IPS-15b (cell line): ENCODE measurements around the gene FHOD3.
"Not testable (repeated sequence)": the region's sequence is repeated elsewhere in the genome, so short reads cannot be mapped to it uniquely, and the experiment has no call there.

ENCODE experiments used
- H3K27me3 ChIP-seq: one replicate; pipeline ENCODE4 v1.6.1; 2013; ENCODE audit warnings: low read length; ENCODE audit not compliant: control insufficient read depth, insufficient read depth
- H3K36me3 ChIP-seq: one replicate; pipeline ENCODE4 v1.6.1; 2013; ENCODE audit warnings: low read length; ENCODE audit not compliant: control insufficient read depth, insufficient read depth
- H3K4me1 ChIP-seq: one replicate; pipeline ENCODE4 v1.6.1; 2013; ENCODE audit warnings: mild to moderate bottlenecking, low read length; ENCODE audit not compliant: control insufficient read depth, insufficient read depth
- H3K4me3 ChIP-seq: one replicate; pipeline ENCODE4 v1.5.1; 2013; ENCODE audit warnings: low read depth, low read length
- H3K9ac ChIP-seq: one replicate; pipeline ENCODE4 v1.6.1; 2013; ENCODE audit warnings: low read depth, mild to moderate bottlenecking, low read length
- H3K9me3 ChIP-seq: one replicate; pipeline ENCODE4 v1.6.1; 2013; ENCODE audit warnings: mild to moderate bottlenecking, low read length; ENCODE audit not compliant: control insufficient read depth, insufficient read depth

The FHOD3 gene

DNA sequence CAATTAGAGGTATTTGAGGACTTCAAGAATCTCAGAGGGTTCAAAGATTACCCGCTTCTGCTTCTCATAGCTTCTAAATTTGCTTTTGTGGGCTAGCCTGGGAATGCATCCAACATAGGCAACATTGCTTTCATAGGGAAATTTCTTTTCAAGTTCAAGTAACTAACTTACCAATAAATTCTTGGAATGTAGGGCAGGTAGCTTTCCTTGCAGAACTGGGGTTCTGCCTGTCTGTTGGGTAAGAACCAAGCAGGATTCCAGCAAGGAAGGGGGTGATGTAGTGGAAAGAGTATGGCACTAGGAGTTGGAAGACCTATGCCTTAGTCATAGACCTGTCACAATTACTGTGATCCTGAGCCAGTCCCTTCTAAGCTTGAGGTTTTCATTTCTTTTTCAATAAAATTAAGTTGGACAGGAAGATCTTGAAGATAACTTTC, 164.1 kb downstream of the FHOD3 start:
- Histone ChIP-seq H3K9me3 (no peaks in the 10 kb centered on the region), H3K36me3 (no peaks in the 10 kb centered on the region), H3K4me3 (no peak overlapping the region), H3K27me3 (no peaks in the 10 kb centered on the region), H3K9ac (no peak overlapping the region), H3K4me1 (peaks cover 15% of the 10 kb centered on the region)

DNA sequence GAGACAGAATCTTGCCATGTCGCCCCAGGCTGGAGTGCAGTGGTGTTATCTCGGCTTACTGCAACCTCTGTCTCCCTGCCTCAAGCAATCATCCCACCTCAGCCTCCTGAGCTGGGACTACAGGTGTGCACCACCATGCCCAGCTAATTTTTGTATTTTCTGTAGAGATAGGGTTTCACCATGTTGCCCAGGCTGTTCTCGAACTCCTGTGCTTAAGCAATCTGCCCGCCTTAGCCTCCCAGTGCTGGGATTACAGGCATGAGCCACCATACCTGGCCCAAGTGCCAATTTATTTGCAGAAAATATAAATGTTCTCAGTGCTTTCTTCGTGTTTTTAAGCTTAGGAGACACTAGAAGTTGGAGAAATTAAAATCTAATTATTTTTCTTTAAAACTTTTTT, 166.0 kb downstream of the FHOD3 start:
- not testable (repeated sequence) for H3K36me3 ChIP-seq, H3K27me3 ChIP-seq, H3K9me3 ChIP-seq, H3K4me3 ChIP-seq, H3K9ac ChIP-seq
- peaks cover 17% of the 10 kb centered on the region for H3K4me1 ChIP-seq

DNA sequence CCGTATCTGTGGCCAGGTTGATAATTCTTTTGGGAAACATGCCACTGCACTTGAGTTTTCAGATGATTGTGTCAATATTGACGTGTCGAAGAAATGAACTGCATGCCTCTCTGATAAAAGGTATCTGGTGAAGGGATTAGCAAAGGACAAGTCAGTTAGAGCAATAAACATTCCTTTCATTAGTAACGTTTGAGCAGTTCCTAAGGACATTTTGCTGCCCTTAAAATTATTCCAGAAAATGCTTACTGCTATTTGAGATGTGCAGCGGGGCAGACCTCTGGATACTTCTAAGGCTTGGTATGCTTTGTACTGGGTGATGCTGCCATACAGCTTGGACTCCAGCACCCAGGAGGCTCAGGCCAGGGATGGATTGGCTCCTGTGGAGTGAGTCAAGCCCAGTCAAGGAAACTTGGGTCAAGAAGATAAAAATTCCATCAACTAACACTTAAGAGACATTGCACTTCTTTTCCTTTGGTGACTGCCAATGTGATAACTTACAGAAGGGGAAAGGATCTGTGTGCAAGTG, 166.7 kb downstream of the FHOD3 start:
- Histone ChIP-seq H3K36me3 (no peaks in the 10 kb centered on the region), H3K27me3 (no peaks in the 10 kb centered on the region), H3K9me3 (no peaks in the 10 kb centered on the region), H3K4me1 (peaks cover 17% of the 10 kb centered on the region), H3K4me3 (no peak overlapping the region), H3K9ac (no peak overlapping the region)

DNA sequence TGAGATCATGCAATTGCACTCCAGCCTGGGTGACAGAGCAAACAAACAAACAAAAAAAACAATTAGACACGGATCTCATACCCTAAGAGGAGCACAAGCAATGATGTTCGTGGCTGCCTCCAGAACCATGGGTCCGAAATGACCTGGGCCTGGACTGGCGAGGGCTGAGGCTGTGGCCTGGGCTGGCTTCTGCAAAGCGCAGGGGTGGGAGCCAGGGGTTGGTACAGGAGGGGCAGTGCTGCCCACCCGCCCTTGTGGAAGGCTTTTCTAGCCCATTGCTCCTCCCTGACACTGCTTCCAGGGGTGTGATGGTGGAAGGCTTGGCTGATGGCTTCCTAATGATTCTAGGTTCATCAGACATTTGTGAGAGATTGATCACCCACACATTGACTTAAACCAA, 167.8 kb downstream of the FHOD3 start:
- no peaks in the 10 kb centered on the region for H3K9me3 ChIP-seq
- no peaks in the 10 kb centered on the region for H3K36me3 ChIP-seq
- no peaks in the 10 kb centered on the region for H3K27me3 ChIP-seq
- no peak overlapping the region for H3K4me3 ChIP-seq
- no peak overlapping the region for H3K9ac ChIP-seq
- H3K4me1 ChIP-seq: peaks cover 17% of the 10 kb centered on the region

DNA sequence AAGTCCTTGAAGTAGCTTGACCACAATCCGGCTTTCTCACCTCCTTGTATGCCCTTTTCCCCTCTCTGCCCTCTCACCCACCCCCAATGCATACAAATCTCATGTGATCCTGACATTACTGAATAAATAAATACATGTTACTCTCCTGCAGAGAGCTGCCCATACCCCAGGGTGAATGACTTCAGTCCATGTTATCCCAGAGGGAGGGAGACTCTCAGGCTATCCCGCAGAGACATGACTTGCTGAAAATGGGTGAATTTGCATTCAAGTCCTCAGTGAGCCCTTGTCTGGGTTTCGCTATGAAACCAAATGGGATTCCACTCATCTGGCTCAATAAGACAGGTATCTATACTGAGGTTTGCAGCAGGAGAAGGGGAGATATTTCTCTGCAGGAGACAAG, 168.5 kb downstream of the FHOD3 start:
- H3K27me3 ChIP-seq: no peaks in the 10 kb centered on the region
- H3K4me1 ChIP-seq: peaks cover 15% of the 10 kb centered on the region
- H3K9ac ChIP-seq: no peak overlapping the region
- no peak overlapping the region for H3K4me3 ChIP-seq
- no peaks in the 10 kb centered on the region for H3K36me3 ChIP-seq
- H3K9me3 ChIP-seq: no peaks in the 10 kb centered on the region

DNA sequence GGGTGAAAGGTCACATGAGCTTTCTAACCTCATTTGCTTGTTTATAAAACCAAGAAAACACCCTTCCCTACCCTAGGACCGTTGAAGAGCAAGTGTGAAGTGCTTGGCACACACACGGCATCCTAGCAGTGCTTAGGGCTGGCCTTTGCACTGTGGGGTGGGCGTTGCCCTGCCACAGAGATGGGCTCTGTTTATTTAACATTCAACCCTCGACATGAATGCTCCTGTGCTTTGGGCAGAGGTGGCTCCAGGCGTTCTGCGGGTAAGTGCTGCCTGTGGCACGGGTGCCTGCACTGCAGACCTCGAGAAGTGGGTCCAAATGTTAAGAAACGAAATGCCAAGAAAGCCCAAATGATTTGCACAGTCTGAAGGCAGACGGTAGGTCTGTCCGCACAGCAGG, 170.1 kb downstream of the FHOD3 start:
- Histone ChIP-seq H3K9me3 (no peaks in the 10 kb centered on the region), H3K4me1 (peaks cover 7% of the 10 kb centered on the region), H3K36me3 (no peaks in the 10 kb centered on the region)

DNA sequence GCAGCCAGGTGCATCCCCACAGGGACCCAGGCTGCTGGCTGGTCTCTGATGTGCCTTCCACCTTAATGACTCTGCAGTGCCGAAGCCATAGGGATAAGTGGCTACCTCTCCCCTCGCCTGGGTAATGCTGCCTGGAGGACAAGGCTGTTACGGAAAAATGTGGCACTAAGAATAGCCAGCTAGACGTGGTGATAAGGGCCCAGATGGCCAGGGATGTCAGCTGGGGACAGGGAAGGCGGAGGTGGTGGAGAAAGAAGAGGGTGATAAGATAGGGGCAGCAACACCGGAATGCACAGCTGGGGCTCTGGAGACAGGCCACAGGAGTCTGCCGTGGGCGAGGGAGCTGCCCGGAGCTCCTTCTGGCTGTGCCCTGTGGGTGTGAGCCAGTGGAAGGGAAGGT, 170.6 kb downstream of the FHOD3 start:
- H3K36me3 ChIP-seq: no peaks in the 10 kb centered on the region
- H3K4me1 ChIP-seq: peaks cover 7% of the 10 kb centered on the region
- no peak overlapping the region for H3K9ac ChIP-seq
- H3K9me3 ChIP-seq: no peaks in the 10 kb centered on the region
- no peak overlapping the region for H3K4me3 ChIP-seq
- H3K27me3 ChIP-seq: no peaks in the 10 kb centered on the region

More for the DNA sequence above, 170.1 kb downstream of the FHOD3 start:
- Histone ChIP-seq H3K27me3 (no peaks in the 10 kb centered on the region), H3K4me3 (no peak overlapping the region), H3K9ac (no peak overlapping the region)

DNA sequence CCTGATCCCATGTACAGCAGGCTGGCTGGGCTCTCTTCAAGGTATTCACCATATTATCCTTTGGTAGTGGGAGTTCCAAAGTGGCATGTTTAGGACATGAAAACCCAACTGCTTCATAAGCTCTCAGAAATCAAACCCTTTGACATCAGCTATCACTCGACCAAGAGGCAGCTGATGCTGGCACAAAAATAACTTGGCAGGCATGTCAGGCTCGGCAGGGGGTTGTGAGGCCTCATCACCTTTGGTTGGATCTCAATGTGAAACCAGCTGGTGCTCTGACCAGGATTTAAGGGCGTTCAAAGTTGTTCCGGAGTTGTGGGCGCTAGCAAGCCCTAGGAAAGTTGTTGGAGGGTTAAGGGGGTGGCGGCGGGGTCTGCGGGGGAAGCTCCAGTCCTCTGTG, 171.9 kb downstream of the FHOD3 start:
- H3K36me3 ChIP-seq: no peaks in the 10 kb centered on the region
- H3K9me3 ChIP-seq: no peaks in the 10 kb centered on the region
- no peaks in the 10 kb centered on the region for H3K27me3 ChIP-seq
- peaks cover 7% of the 10 kb centered on the region for H3K4me1 ChIP-seq
- H3K9ac ChIP-seq: no peak overlapping the region
- no peak overlapping the region for H3K4me3 ChIP-seq

DNA sequence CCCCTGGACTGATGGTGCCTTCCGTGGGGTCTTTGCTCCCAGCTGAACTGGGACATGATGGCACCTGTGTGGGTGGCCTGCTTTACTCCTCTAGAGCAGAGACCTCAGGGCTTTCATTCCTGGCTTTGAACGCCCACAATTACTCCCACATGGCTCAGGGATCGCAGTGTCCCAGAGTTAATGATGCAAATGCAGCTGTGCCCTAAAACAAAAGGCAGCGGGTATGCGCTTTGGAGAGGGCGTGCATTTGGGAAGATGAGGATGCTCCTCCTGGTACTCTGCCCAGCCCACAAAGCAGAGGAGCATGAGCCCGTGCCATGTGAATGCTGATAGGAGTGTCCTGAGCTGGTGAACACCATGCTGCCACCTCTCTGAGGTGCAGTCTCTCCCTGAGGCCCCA, 173.4 kb downstream of the FHOD3 start:
- Histone ChIP-seq H3K36me3 (no peaks in the 10 kb centered on the region), H3K27me3 (no peaks in the 10 kb centered on the region), H3K4me3 (no peak overlapping the region), H3K9me3 (no peaks in the 10 kb centered on the region), H3K9ac (no peak overlapping the region), H3K4me1 (peaks cover 7% of the 10 kb centered on the region)

DNA sequence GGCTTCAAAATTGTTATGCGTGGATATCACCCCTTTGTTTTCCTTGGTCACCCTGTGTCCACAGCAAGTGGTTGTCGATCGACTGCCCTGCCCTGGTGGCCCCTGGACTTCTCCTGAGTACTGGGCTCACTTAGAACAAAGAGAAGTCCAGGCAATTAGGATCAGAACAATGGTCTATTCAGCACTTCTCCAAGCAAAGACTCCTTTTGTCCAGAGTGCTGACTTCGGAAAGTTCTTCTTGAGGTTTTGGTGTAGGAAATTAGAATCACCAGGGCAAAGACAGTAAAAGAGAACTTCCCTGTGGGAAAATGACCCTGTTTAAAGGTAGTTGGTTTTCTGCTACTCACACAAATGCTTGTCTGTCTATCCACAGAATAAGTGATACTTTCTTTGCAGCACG, 173.9 kb downstream of the FHOD3 start:
- Histone ChIP-seq H3K27me3 (no peaks in the 10 kb centered on the region), H3K4me3 (no peak overlapping the region), H3K36me3 (no peaks in the 10 kb centered on the region), H3K9ac (no peak overlapping the region), H3K9me3 (no peaks in the 10 kb centered on the region), H3K4me1 (peaks cover 3% of the 10 kb centered on the region)

DNA sequence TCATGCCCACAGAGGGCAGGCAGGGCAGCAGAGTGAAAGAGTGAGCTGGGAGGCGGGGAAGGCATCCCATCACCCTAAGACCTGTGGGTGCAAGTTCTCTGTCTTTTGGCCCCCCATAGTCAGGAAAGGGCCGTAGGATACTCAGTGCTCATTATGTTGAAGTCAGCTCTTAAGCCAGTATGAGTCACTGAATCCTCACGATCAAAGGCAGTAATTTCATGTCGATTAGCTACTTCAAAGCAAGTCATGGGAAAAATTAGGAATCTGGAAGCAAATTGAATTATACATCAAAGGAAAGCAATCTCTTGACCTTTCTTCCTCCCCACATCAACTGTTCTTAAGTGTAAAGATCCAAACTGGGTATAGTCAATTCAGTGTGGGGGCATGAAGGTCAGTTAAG, 178.9 kb downstream of the FHOD3 start:
- Histone ChIP-seq H3K4me1 (peaks cover 13% of the 10 kb centered on the region), H3K9ac (no peak overlapping the region), H3K36me3 (no peaks in the 10 kb centered on the region), H3K27me3 (no peaks in the 10 kb centered on the region), H3K4me3 (no peak overlapping the region), H3K9me3 (no peaks in the 10 kb centered on the region)

DNA sequence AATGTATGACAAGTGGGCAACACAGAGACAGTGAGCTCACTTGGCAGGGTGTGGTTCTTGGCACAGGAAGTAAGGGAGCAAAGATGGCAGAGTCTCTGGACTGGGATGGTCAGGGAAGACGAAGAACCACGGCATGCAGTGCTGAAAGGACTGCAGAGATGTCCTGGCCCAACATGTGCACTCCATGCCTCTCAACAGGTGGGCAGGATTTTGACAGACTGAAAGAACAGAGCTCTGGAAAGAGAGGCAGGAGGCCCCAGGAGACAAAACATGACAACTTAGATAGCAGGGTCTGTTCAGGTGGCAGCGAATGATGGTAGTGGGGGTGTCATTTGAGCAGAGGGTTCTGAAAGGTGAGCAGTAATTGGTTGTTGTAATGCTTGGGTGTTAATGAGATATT, 180.3 kb downstream of the FHOD3 start:
- H3K27me3 ChIP-seq: no peaks in the 10 kb centered on the region
- no peak overlapping the region for H3K4me3 ChIP-seq
- H3K9me3 ChIP-seq: no peaks in the 10 kb centered on the region
- no peaks in the 10 kb centered on the region for H3K36me3 ChIP-seq
- no peak overlapping the region for H3K9ac ChIP-seq
- H3K4me1 ChIP-seq: peaks cover 24% of the 10 kb centered on the region
